Pancreas (tissue), 10 donors: ENCODE measurements around the gene GALE. TPM values are rescaled to one million over a fixed set of nuclear protein-coding genes. Genes with fewer than 3 reads are reported as not detected.

Experiments
- ATAC-seq, 4 donors: fragments of 200-7000 bp; cut with Tn5 transposase; one replicate each; pipeline versions ENCODE4 v1.8.0 to v1.9.1; 2020; ENCODE audit warnings: mild to moderate bottlenecking in 4 of 4, moderate library complexity in 4 of 4
- DNase-seq, 6 donors: peaks; one replicate each; pipeline ENCODE4 v3.0.0-alpha.2; 2020
- FAIRE-seq: peaks from 2 replicates; lab custom pipeline; 2012; peaks lifted over from hg19 to GRCh38; lab: Jason Lieb, UNC
- H3K27ac ChIP-seq, 4 donors: fragments of 200-600 bp; sonication (generic); 1 replicate in 3 of 4; 2 replicates in 1 of 4; pipeline versions ENCODE4 v1.5.0 to v1.8.0; 2020
- H3K27me3 ChIP-seq, 4 donors: fragments of 200-600 bp; one replicate each; pipeline ENCODE4 v1.8.0; 2021
- H3K36me3 ChIP-seq, 3 donors: fragments of 200-600 bp; sonication (generic) in 1 of 3; one replicate each; pipeline versions ENCODE4 v1.5.0 to v1.8.0; 2020 to 2021
- H3K4me1 ChIP-seq, 3 donors: fragments of 200-600 bp; one replicate each; pipeline ENCODE4 v1.8.0; 2021
- H3K4me3 ChIP-seq, 4 donors: fragments of 200-600 bp; sonication (generic) in 2 of 4; one replicate each; pipeline versions ENCODE4 v1.5.0 to v1.8.0; 2020 to 2021
- H3K9me3 ChIP-seq, 4 donors: fragments of 200-600 bp; one replicate each; pipeline ENCODE4 v1.8.0; 2021
- WGBS, 2 donors: extraction: QIAGEN DNeasy Blood & Tissue Kit; methylation state at CpG; one replicate each; pipeline ENCODE4 v1.1.7; 2013; 5-methylcytosine and 5-hydroxymethylcytosine counted together
- intact Hi-C, 3 donors: fragments of 100-400 bp; cut with DNase I; formaldehyde crosslinking; loops; one replicate each; pipeline versions ENCODE4 v1.11.1 to v1.14.2; 2022
- polyA plus RNA-seq, 2 donors: library from polyadenylated mRNA; stranded (reverse); fragments of 200-250 nt; gene quantifications; one replicate each; pipeline ENCODE4 v1.2.3, GENCODE V29; 2013
- total RNA-seq, 6 donors: library from RNA; stranded (reverse); fragmentation: NEBNext Ultra II Directional in 4 of 6; extraction: Animal tissue kit (Norgen Biotek cat#: 25700) in 4 of 6; gene quantifications; one replicate each; pipeline versions ENCODE4 v1.2.1 to v1.2.4, GENCODE V29; 2021 to 2023
- TF ChIP-seq, protein P1 (sequence below), 4 donors: fragments of 200-600 bp; sonication (generic) in 3 of 4; IDR thresholded peaks; one replicate each; pipeline versions ENCODE4 v1.5.0 to v1.8.0; 2021; ENCODE audit warnings: antibody characterized with exemption in 4 of 4
- donor health status: healthy with polysubstance abuse.
- donor health status: DM: no; HTN: no; CAD: no; lungs with moderate emphysema.
- donor health status: DM: no; HTN: no; CAD: no.
- donor health status: control.
- donor health status: control.
- donor health status: Bipolar disorder and iron deficiency.
- donor health status: DM: yes; HTN: yes; CAD: no.
- donor health status: DM: no; HTN: no; CAD: no.
- donor health status: DM: no; HTN: no; CAD: no.
- donor health status: DM: yes; HTN: yes; CAD: no.

The GALE gene
- total and polyA plus RNA-seq, 8 donors = 5.6 to 34.6 (median 13.4) TPM

- intact Hi-C loops = loop anchor here in 2 of 3 donors (10.0 kb wide), 2 partner anchors 87 to 137 kb away; partner anchors contain the start of genes CNR2 (in 1 of the 2) and FUCA1 (in 1 of the 2)
- Histone ChIP-seq H3K27ac (peak within 1 kb of the TSS; percentile 72 to 90 (median 83)), H3K4me1 (peaks cover 9 to 24% (median 16%) of the 10 kb centered on the region in 3 donors), H3K9me3 (no peaks in the 10 kb centered on the region), H3K27me3 (no peaks in the 10 kb centered on the region), H3K36me3 (no peaks in the 10 kb centered on the region), H3K4me3 (peak within 1 kb of the TSS; percentile 45 to 92 (median 89))
- DNase-seq (peak; percentile 79 to 95 (median 84)), FAIRE-seq (no peak), ATAC-seq (peak; percentile 90 to 94 (median 90))
- TF ChIP-seq, protein P1, sequence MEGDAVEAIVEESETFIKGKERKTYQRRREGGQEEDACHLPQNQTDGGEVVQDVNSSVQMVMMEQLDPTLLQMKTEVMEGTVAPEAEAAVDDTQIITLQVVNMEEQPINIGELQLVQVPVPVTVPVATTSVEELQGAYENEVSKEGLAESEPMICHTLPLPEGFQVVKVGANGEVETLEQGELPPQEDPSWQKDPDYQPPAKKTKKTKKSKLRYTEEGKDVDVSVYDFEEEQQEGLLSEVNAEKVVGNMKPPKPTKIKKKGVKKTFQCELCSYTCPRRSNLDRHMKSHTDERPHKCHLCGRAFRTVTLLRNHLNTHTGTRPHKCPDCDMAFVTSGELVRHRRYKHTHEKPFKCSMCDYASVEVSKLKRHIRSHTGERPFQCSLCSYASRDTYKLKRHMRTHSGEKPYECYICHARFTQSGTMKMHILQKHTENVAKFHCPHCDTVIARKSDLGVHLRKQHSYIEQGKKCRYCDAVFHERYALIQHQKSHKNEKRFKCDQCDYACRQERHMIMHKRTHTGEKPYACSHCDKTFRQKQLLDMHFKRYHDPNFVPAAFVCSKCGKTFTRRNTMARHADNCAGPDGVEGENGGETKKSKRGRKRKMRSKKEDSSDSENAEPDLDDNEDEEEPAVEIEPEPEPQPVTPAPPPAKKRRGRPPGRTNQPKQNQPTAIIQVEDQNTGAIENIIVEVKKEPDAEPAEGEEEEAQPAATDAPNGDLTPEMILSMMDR (IDR thresholded peaks at IDR 0.05) = no peak
- WGBS, 2 donors = 0% methylated on average over 65 to 89 of the region's 91 CpGs
Observed at GRCh38 chr1:23777979-23778814, 22.4 kb downstream of the GALE start, which contains the start of gene PITHD1. Gene PITHD1 (plus strand): TSS chr1:23778418. CDS start chr1:23778516, 98 bp downstream.

- DNase-seq (no peak), FAIRE-seq (no peak), ATAC-seq (no peak)
- 36 to 43% methylated on average over 2 of the region's 2 CpGs for WGBS, 2 donors
- Histone ChIP-seq H3K36me3 (no peaks in the 10 kb centered on the region), H3K4me1 (peaks cover 9 to 24% (median 16%) of the 10 kb centered on the region in 3 donors), H3K27me3 (no peaks in the 10 kb centered on the region), H3K9me3 (no peaks in the 10 kb centered on the region), H3K27ac (no peak overlapping the region), H3K4me3 (no peak overlapping the region)
- TF ChIP-seq, protein P1 (IDR thresholded peaks at IDR 0.05) = no peak
- intact Hi-C loops = loop anchor here in 2 of 3 donors (10.0 kb wide), 2 partner anchors 89 to 139 kb away; partner anchors contain the start of genes CNR2 (in 1 of the 2) and FUCA1 (in 1 of the 2)
Observed at GRCh38 chr1:23776217-23776616, 24.3 kb downstream of the GALE start.

DNA sequence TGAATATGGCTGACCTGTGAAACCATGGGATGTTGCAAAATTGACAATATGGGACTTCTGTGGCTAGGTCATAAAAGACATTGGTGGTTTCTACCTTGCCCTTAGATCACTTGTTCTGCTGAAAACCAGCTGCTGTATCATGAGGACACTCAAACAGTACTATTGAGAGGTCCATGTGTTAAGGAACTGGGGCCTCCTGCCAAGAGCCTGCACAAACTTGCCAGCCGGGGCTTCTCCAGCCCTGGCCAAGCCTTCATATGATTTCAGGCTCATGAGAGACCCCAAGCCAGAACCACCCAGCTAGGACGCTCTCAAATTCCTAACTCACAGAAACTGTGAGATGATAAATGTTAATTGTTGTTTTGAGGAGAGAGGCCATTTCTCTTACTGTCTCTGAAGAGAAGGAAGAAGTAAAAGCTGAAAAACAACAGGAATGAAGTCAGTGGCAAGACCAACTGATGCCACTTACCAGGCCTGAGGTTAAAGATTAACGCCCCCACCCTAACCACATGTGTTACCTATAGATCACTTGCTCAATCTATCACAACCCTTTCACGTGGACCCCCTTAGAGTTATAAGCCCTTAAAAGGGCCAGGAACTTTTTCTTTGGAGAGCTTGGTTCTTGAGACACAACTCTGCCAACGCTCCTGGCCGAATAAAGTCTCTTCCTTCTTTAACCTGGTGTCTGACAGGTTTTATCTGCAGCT is 26.2 kb downstream of the GALE start:
- Histone ChIP-seq H3K27me3 (no peaks in the 10 kb centered on the region), H3K9me3 (no peaks in the 10 kb centered on the region), H3K36me3 (no peaks in the 10 kb centered on the region), H3K27ac (no peak overlapping the region), H3K4me1 (peaks cover 5 to 15% (median 8%) of the 10 kb centered on the region in 3 donors), H3K4me3 (no peak overlapping the region)
- no peak for DNase-seq
- WGBS, 2 donors = 65 to 68% methylated on average over 6 of the region's 6 CpGs
- no peak for ATAC-seq
- intact Hi-C loops = loop anchor here in 2 of 3 donors (10.0 kb wide), 2 partner anchors 90 to 140 kb away; partner anchors contain the start of genes CNR2 (in 1 of the 2) and FUCA1 (in 1 of the 2)
- FAIRE-seq = no peak
- TF ChIP-seq, protein P1 (IDR thresholded peaks at IDR 0.05) = no peak

- Histone ChIP-seq H3K27me3 (no peaks in the 10 kb centered on the region), H3K4me3 (no peak overlapping the region), H3K27ac (no peak overlapping the region), H3K9me3 (no peaks in the 10 kb centered on the region), H3K36me3 (no peaks in the 10 kb centered on the region), H3K4me1 (peaks cover 0 to 10% (median 3%) of the 10 kb centered on the region in 3 donors)
- ATAC-seq = no peak
- FAIRE-seq = no peak
- 72 to 77% methylated on average over 10 of the region's 10 CpGs for WGBS, 2 donors
- intact Hi-C loops = loop anchor here in 2 of 3 donors (10.0 kb wide), 2 partner anchors 92 to 142 kb away; partner anchors contain the start of genes CNR2 (in 1 of the 2) and FUCA1 (in 1 of the 2)
- TF ChIP-seq, protein P1 (IDR thresholded peaks at IDR 0.05) = no peak
- no peak for DNase-seq
Observed at GRCh38 chr1:23772854-23773242, 27.7 kb downstream of the GALE start.
